NB4 (cell line): ENCODE results near the gene ZNF285.

ENCODE experiments used
- CTCF ChIP-seq: IDR thresholded peaks from one replicate; pipeline ENCODE4 v1.5.1; 2012; ENCODE audit warnings: low read depth, low read length
- POLR2A ChIP-seq: IDR thresholded peaks from 2 replicates; pipeline ENCODE4 v1.6.1; 2011; ENCODE audit warnings: mild to moderate bottlenecking; ENCODE audit not compliant: insufficient read length; ENCODE audit errors: extremely low read depth

- TF ChIP-seq CTCF = no peak
- TF ChIP-seq POLR2A = no peak
These were observed 46.7 kb upstream of the ZNF285 start, which contains the start of gene ZNF229 for GRCh38 chr19:44447916-44448674.
